Activated CD4-positive, alpha-beta T cell treated with anti-CD3 and anti-CD28 coated beads, Interleukin-2, amount 10 ng/mL, durations not matched to agents 7 days and 5 days (primary cell): ENCODE data around the gene EPB41L3. TPM values are rescaled to one million over a fixed set of nuclear protein-coding genes. Genes with fewer than 3 reads are reported as not detected.

ENCODE experiments used
- CTCF ChIA-PET: fragments of 350-600 bp; sonication (Branson Sonifier 250); formaldehyde crosslinking; loops from one replicate; lab custom pipeline; 2021; ENCODE audit warnings: antibody characterized with exemption; lab: Charles Lee
- POLR2A ChIA-PET: fragments of 350-600 bp; sonication (Branson Sonifier 250); formaldehyde crosslinking; loops from one replicate; lab custom pipeline; 2021; ENCODE audit warnings: antibody characterized with exemption; lab: Charles Lee
- DNase-seq: peaks from one replicate; pipeline ENCODE4 v3.0.0-alpha.2; 2020
- H3K27ac Mint-ChIP-seq: one replicate; pipeline ENCODE4 v1.8.0; 2021; ENCODE audit warnings: mild to moderate bottlenecking, moderate library complexity, mixed read lengths
- H3K27me3 Mint-ChIP-seq: one replicate; pipeline ENCODE4 v1.8.0; 2021; ENCODE audit warnings: mixed read lengths
- H3K36me3 Mint-ChIP-seq: one replicate; pipeline ENCODE4 v1.8.0; 2021; ENCODE audit warnings: low read depth, mixed read lengths
- H3K4me1 Mint-ChIP-seq: one replicate; pipeline ENCODE4 v1.8.0; 2021; ENCODE audit warnings: mixed read lengths
- H3K4me3 Mint-ChIP-seq: one replicate; pipeline ENCODE4 v1.8.0; 2021; ENCODE audit warnings: mild to moderate bottlenecking, moderate library complexity, mixed read lengths
- H3K9me3 Mint-ChIP-seq: one replicate; pipeline ENCODE4 v1.8.0; 2021; ENCODE audit warnings: mixed read lengths
- total RNA-seq, 2 experiments: library from RNA; stranded (reverse); gene quantifications; one replicate each; pipeline ENCODE4 v1.2.3, GENCODE V29; 2021

EPB41L3 gene
- total RNA-seq, 2 experiments from 2014 or later: 13.7 to 14.0 TPM

DNA sequence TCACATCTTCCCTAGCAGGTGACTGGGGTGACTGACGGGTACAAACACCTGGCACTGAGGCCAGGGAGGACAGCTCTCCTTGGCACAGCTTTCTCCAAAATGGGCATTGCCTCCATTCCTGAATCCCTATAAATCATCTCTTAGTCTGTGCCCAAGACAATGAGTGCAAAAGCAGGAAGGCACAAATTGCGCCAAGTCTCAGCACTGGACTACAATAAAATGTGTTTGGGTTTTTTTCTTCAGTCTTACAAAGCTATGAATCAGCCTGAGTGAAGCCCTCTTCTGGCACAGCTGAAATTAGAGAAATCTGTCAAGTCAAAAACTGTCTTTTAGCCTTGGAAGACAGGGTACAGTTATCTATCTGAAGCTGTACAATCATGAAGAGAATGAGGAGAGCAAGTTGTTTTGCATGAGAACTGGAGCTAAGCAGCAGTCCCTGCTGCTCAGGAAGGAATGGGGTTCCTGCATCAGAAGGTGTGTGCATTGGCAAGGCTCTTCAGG is 90.8 kb downstream of the EPB41L3 start:
- CTCF ChIA-PET: no interaction called here

DNA sequence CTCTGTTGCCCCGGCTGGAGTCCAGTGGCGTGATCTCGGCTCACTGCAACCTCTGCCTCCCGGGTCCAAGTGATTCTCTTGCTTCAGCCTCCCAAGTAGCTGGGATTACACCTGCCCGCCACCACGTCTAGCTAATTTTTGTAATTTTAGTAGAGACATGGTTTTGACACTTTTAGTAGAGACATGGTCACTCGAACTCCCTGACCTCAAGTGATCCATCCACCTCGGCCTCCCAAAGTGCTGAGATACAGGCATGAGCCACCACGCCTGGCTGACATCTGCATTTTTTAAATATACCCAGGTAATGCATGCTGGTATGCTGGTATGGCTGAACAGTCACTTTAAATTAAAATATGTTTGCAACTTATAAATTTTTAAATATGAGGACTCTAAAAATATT is 91.9 kb downstream of the EPB41L3 start:
- no peak for DNase-seq
- Mint-ChIP-seq H3K4me1 (peaks cover 19% of the 10 kb centered on the region), H3K27ac (no peak overlapping the region), H3K9me3 (no peaks in the 10 kb centered on the region), H3K27me3 (no peaks in the 10 kb centered on the region), H3K4me3 (no peak overlapping the region), H3K36me3 (no peaks in the 10 kb centered on the region)
- POLR2A ChIA-PET: no interaction called here
- CTCF ChIA-PET: no interaction called here

More for the DNA sequence above, 90.8 kb downstream of the EPB41L3 start:
- Mint-ChIP-seq H3K27me3 (no peaks in the 10 kb centered on the region), H3K4me3 (no peak overlapping the region), H3K9me3 (no peaks in the 10 kb centered on the region), H3K4me1 (peaks cover 30% of the 10 kb centered on the region), H3K36me3 (no peaks in the 10 kb centered on the region), H3K27ac (no peak overlapping the region)
- DNase-seq: no peak
- POLR2A ChIA-PET: no interaction called here

DNA sequence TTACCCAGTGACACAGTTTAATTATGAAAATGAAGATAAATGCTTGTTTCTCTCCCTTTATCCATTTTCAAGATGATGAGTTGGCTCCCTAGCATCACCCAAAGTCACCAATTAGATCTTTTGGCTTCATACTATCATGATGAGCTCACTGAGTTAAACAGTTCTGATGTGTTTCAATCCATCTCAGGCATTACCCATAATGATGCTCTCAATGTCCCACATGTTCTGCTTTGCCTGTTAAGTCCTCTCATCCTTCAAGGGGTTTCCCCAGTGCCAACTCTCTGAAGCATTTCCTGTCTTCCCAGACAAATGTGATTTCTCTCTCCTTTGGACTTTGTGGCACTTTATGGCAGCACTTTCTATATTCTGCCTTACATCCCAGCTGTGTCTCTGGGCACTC is 92.6 kb downstream of the EPB41L3 start:
- ChIA-PET CTCF (no interaction called here), POLR2A (no interaction called here)
- Mint-ChIP-seq H3K36me3 (no peaks in the 10 kb centered on the region), H3K9me3 (no peaks in the 10 kb centered on the region), H3K4me3 (no peak overlapping the region), H3K27me3 (no peaks in the 10 kb centered on the region), H3K27ac (no peak overlapping the region), H3K4me1 (peaks cover 14% of the 10 kb centered on the region)
- no peak for DNase-seq

DNA sequence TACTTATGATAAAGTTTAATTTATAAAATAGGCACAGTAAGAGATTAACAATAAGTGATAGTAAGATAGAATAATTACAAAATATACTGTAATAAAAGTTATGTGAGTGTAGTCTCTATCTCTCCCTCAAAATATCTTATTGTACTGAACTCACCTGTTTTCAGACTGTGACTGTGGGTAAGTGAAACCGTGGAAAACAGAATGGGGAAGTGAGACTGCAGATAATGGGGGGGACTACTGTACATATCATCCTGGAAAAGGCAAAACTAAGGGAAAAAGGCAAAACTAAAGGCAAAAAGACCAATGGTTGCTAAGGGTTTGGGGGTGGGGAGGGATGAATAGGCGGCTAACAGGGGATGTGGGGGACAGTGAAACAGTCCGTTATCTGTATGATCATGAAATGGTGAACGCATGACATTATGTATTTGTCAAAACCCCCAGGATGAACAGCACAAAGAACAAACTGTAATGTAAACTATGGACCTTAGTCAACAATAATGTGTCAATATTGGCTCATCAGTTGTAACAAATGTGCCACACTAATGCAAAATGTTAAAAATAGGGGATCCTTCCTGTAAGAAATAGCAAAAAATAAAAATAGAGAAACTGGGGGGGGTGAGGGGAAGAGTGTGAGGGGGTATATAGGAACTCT is 93.8 kb downstream of the EPB41L3 start:
- no peak for DNase-seq
- H3K4me1 Mint-ChIP-seq: peaks cover 6% of the 10 kb centered on the region

DNA sequence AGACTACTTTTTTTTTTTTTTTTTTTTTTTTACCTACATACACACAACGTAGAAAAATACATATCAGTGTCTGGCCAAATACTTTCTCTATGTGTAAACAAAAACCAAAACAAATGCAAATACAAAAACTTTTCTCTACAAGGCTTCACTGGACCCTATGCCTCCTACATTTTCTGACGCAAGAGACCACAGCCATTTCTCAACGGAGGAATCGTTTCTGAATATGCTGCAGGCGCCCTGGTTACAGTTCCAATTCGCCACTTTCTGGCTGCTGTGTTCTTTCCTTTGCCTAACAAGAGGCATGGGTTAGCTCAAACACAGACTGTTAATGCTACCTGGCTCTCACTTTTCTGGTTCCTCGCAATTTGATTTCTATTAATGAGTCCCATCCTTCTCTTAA is 96.4 kb downstream of the EPB41L3 start:
- ChIA-PET POLR2A (no interaction called here), CTCF (no interaction called here)
- Mint-ChIP-seq H3K27ac (no peak overlapping the region), H3K4me3 (no peak overlapping the region), H3K4me1 (peaks cover 3% of the 10 kb centered on the region), H3K27me3 (no peaks in the 10 kb centered on the region), H3K9me3 (no peaks in the 10 kb centered on the region), H3K36me3 (no peaks in the 10 kb centered on the region)
- DNase-seq: no peak

More for the DNA sequence above, 93.8 kb downstream of the EPB41L3 start:
- no peaks in the 10 kb centered on the region for H3K36me3 Mint-ChIP-seq
- H3K4me3 Mint-ChIP-seq: no peak overlapping the region
- H3K9me3 Mint-ChIP-seq: no peaks in the 10 kb centered on the region
- no peaks in the 10 kb centered on the region for H3K27me3 Mint-ChIP-seq
- H3K27ac Mint-ChIP-seq: no peak overlapping the region
- POLR2A ChIA-PET: no interaction called here
- CTCF ChIA-PET: interaction anchor here (0.6 kb wide), 1 partner anchor 786 kb away, joined by 3 read pairs; no protein-coding TSS in a partner anchor

DNA sequence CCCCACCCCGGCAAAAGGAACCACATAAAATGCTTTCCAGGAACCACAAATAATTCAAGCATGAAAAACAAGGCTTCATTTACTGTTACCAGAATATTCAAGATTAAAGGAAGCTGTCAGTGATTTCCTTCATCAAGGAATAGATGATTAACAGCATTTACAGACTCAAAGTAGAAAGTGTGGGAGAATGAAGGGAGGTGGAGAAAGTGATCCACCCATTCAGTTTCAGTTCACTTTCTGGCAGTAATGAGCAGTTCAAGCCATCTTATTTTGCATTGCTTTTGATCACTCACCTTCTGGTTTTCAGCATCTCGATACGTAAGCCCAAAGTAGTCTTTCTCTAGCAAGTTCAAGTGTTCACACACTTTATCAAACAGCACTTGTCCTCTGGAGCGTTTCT is 99.0 kb downstream of the EPB41L3 start:
- POLR2A ChIA-PET: no interaction called here
- Mint-ChIP-seq H3K27ac (no peak overlapping the region), H3K4me1 (peaks cover 3% of the 10 kb centered on the region), H3K36me3 (no peaks in the 10 kb centered on the region), H3K9me3 (no peaks in the 10 kb centered on the region), H3K27me3 (no peaks in the 10 kb centered on the region), H3K4me3 (no peak overlapping the region)
- CTCF ChIA-PET: no interaction called here
- DNase-seq: no peak

DNA sequence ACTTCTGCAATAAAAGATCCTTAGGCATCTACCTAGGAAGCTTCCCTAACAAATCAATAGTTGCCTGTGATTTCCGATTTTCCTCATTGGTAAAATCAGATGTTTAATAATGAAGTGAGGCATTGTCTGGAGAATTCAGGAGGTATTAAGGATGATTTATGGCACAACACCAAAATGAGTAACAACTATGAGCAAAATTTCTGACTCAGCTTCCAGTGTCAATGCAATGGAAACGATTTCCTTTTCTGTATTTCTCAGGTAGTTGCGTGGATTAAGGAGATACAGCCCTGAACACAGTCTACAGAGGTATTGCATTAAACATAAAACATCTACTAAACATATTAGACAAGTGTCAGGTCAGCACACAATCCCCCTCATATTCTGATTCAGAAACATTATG is 99.5 kb downstream of the EPB41L3 start:
- CTCF ChIA-PET: no interaction called here
- H3K9me3 Mint-ChIP-seq: no peaks in the 10 kb centered on the region
- no peak overlapping the region for H3K4me3 Mint-ChIP-seq

DNA sequence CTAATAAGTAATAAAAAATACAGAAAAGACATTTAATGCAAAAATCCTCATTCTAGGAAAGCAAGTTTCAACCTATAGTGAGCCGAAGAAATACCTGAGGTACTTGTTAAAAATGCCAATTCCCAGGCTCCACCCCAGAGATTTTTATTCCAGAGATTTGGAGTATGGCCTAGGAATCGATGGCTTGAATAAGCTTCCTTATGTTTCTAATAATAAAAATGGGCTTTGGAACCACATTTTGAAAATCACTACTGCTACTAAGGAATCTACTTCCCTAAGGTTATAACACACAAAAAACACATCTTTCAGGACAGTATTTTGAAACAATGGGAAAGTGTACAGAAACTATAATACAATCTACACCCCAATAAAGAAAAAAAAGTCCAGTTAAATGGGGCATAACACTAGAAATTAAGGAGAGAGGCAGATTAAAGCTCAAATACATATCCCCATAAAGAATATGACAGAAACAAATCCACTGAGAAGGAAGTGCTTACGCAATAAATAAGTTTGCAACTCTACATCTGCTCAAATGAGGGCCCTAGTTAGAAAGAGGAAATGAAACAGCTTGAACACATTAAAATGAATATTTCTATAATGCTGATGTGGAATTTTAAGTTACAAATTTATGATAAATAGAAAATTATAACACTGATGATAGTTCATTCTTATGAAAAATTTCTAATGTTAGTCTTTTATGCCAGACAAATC is 103.7 kb downstream of the EPB41L3 start:
- ChIA-PET POLR2A (no interaction called here), CTCF (no interaction called here)
- H3K27ac Mint-ChIP-seq: no peak overlapping the region
- H3K9me3 Mint-ChIP-seq: no peaks in the 10 kb centered on the region
- H3K4me1 Mint-ChIP-seq: peaks cover 3% of the 10 kb centered on the region
- no peak for DNase-seq
- no peaks in the 10 kb centered on the region for H3K36me3 Mint-ChIP-seq
- no peak overlapping the region for H3K4me3 Mint-ChIP-seq
- H3K27me3 Mint-ChIP-seq: no peaks in the 10 kb centered on the region

More for the DNA sequence above, 99.5 kb downstream of the EPB41L3 start:
- POLR2A ChIA-PET: no interaction called here
- no peaks in the 10 kb centered on the region for H3K27me3 Mint-ChIP-seq
- H3K27ac Mint-ChIP-seq: no peak overlapping the region
- H3K4me1 Mint-ChIP-seq: peaks cover 3% of the 10 kb centered on the region
- DNase-seq: no peak
- no peaks in the 10 kb centered on the region for H3K36me3 Mint-ChIP-seq

DNA sequence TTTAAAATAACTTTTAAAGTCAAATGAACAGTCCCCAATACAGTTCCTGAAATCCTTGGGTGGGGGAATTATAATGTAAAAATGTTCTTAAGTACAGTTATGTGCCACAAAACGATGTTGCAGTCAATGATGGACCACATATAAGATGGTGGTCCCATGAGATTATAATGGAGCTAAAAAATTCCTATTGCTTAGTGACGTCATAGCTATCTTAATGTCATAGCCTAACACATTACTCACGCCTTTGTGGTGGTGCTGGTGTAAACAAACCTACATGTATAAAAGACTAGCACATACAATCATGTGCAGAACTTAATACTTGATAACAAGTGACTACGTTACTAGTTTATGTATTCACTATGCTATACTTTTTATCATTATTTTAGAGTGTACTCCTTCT is 109.4 kb downstream of the EPB41L3 start:
- H3K27me3 Mint-ChIP-seq: no peaks in the 10 kb centered on the region
- H3K36me3 Mint-ChIP-seq: no peaks in the 10 kb centered on the region
- H3K4me3 Mint-ChIP-seq: no peak overlapping the region
- no peak for DNase-seq
- no peaks in the 10 kb centered on the region for H3K9me3 Mint-ChIP-seq
- H3K4me1 Mint-ChIP-seq: no peaks in the 10 kb centered on the region
- ChIA-PET CTCF (no interaction called here), POLR2A (no interaction called here)
- no peak overlapping the region for H3K27ac Mint-ChIP-seq

DNA sequence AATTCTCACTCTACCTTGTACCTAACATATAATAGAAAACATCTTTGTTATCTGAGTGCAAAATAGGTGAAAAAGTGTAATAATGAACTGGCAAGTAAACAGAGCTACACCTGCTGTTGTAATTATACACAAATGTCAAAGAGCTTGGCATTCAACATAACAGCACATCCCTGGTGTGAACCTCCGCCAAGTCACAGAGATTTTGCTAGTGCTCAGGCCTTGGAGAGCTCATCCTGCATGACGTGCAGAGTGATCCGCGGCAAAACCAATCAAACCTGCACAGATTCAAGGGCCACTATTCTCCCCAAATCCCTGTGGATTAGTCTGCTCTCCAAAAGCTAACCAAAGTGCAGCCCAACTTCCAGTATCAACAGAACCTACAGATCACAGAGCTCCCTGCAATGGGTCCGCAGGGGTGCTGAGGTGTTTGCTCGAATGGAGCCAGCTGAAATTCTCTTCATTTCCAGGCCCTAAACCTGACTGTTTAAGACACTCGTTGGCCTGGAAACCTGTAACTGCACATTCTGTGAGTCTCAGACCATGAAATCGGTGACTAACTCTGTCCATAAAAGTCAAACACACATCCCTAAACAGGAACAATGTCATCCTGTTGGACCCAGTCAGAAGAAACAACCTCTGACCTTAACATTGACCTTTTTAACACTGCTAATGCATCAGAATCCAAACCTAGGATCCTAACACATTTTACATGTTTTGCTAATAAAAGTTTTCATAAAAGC is 111.8 kb downstream of the EPB41L3 start:
- H3K4me1 Mint-ChIP-seq: no peaks in the 10 kb centered on the region
- ChIA-PET POLR2A (no interaction called here), CTCF (interaction anchor here (0.9 kb wide), 1 partner anchor 11 kb away, joined by 3 read pairs; no protein-coding TSS in a partner anchor)
- no peak for DNase-seq
- H3K36me3 Mint-ChIP-seq: no peaks in the 10 kb centered on the region
- H3K27ac Mint-ChIP-seq: no peak overlapping the region
- H3K4me3 Mint-ChIP-seq: no peak overlapping the region
- H3K27me3 Mint-ChIP-seq: no peaks in the 10 kb centered on the region
- H3K9me3 Mint-ChIP-seq: no peaks in the 10 kb centered on the region

DNA sequence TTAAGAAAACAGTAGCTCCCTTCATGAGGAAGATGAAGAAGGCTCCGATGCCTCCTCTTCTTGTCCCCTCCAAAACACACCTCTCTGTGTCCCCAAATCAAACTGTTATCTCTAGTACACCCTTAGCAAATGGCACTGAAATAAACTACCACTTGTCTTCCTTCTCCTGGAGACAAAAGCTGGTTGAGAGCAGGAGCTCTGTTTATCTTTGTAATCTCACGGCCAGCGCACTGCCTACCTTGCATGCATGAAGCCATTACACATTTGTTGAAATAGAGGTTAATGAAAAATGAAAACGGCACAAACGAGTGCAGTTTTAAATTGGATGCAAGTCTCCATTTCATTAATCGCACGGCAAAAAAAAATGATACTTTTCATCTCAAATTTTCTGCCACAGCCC is 113.7 kb downstream of the EPB41L3 start:
- POLR2A ChIA-PET: no interaction called here
- Mint-ChIP-seq H3K4me3 (no peak overlapping the region), H3K36me3 (no peaks in the 10 kb centered on the region), H3K27me3 (no peaks in the 10 kb centered on the region), H3K4me1 (peaks cover 2% of the 10 kb centered on the region), H3K27ac (no peak overlapping the region), H3K9me3 (no peaks in the 10 kb centered on the region)
- CTCF ChIA-PET: interaction anchor here (0.6 kb wide), 1 partner anchor 328 kb away, joined by 3 read pairs; no protein-coding TSS in a partner anchor
- DNase-seq: no peak

DNA sequence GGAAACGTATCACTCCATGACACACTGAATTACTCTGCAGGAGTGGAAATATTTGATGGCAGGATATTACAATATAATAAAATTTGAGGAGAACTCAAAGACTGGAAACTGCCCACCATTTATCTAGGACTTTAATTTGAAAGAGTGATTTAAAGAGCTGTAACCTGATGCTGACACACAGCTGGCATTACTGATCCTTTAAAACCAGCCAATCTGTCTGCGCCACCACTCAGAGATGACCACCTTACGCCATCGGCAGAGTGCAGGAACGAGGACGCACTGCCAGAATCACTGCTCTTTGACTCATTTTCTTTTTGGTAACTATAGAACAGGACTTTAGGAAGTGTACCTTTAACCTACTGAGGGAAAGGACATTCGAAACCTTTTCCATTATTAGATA is 114.1 kb downstream of the EPB41L3 start:
- CTCF ChIA-PET: interaction anchor here (0.6 kb wide), 1 partner anchor 327 kb away, joined by 3 read pairs; no protein-coding TSS in a partner anchor
- POLR2A ChIA-PET: no interaction called here

DNA sequence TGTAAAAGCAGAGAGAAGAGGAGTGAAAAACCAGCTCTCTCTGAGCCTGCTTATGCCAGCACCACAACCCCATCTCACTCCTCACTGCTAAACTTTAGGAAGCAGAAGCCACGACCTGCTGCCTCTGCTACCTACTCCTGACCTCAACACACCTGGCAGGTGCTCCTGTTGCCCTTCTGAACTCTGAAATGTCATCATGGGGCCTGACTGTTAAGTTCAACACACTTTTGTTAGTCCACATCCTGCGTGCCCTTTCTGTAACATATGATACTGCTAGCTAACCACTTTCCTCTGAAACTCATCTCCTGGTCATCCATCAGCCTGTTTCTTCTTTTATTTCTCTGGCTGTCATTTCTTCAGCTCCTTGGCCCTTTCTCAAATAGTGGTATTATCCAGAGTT is 118.1 kb downstream of the EPB41L3 start:
- peaks cover 2% of the 10 kb centered on the region for H3K4me1 Mint-ChIP-seq
- no peak overlapping the region for H3K4me3 Mint-ChIP-seq
- ChIA-PET CTCF (interaction anchor here (1.1 kb wide), 1 partner anchor 13 kb away, joined by 4 read pairs; no protein-coding TSS in a partner anchor), POLR2A (no interaction called here)
- H3K36me3 Mint-ChIP-seq: no peaks in the 10 kb centered on the region
- DNase-seq: no peak
- peak overlapping the region; percentile 6 for H3K27ac Mint-ChIP-seq
- no peaks in the 10 kb centered on the region for H3K27me3 Mint-ChIP-seq
- no peaks in the 10 kb centered on the region for H3K9me3 Mint-ChIP-seq

More for the DNA sequence above, 114.1 kb downstream of the EPB41L3 start:
- Mint-ChIP-seq H3K4me3 (no peak overlapping the region), H3K9me3 (no peaks in the 10 kb centered on the region), H3K27ac (no peak overlapping the region), H3K4me1 (peaks cover 2% of the 10 kb centered on the region), H3K27me3 (no peaks in the 10 kb centered on the region), H3K36me3 (no peaks in the 10 kb centered on the region)
- no peak for DNase-seq
